HG02938 (cell line): ENCODE results near the gene PTPRD.
A peak's percentile ranks its signal among the peaks of the same experiment; 100 is the strongest.
"Not testable (repeated sequence)": the region's sequence is repeated elsewhere in the genome, so short reads cannot be mapped to it uniquely, and the experiment has no call there.

Experiments used
- ATAC-seq: cut with Tn5 transposase; IDR thresholded peaks from one replicate; pipeline ENCODE4 v1.9.1; 2021; ENCODE audit warnings: mild to moderate bottlenecking, moderate library complexity; ENCODE audit not compliant: unreplicated experiment

Gene PTPRD

DNA sequence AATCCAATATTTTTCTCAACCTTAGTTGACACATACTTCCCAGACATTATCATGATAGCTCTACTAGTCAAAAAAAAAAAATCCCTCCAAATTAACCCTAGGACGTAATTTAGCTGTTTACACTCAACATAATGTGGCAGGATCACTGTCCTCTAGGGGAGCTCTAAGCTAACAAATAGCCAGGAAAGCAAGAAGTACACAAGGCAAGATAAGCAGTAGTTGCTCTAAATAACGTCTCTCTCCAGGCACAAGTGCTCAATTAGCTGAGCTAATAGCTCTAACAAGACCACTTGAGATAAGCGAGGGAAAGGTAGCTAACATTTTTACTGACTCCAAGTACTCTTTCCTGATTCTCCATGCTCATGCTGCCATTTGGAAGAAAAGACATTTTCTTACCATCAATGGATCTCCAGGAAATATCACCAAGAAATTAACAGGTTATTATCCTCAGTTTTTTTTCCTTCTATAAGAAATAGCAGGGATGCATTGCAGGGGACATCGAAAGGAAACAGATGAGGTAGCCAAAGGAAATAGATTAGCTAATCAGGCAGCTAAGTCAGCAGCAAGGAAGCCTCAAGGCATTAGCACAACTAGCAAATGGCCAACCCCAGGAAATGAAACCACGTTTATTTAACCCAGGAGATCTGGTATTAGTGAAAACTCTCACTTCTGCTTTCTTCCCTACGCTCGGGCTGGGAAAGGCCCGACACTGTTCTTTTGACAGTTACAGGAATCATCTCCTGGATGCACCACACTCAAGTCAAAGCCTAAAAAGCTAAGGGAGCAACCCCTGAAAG lies 614.1 kb downstream of the PTPRD start:
- ATAC-seq: no peak

DNA sequence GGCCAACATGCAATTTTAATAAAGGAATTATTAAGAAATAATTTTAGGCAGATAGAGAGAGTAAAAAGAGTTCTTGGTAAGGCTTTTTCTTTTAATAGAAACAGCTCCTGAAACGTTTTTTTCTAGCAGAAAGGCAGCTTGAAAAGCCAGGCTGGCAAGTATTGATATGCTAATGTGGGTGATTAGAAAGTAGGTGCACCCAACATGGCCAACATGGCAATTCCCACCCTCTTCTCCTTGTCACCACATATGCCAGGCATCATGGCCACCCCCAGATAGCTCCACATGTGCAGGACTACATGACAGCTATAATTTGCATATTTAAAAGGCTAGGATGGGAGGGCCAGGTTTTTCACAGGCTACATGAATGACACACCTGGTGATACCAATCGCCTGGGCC lies 615.2 kb downstream of the PTPRD start:
- no peak for ATAC-seq

DNA sequence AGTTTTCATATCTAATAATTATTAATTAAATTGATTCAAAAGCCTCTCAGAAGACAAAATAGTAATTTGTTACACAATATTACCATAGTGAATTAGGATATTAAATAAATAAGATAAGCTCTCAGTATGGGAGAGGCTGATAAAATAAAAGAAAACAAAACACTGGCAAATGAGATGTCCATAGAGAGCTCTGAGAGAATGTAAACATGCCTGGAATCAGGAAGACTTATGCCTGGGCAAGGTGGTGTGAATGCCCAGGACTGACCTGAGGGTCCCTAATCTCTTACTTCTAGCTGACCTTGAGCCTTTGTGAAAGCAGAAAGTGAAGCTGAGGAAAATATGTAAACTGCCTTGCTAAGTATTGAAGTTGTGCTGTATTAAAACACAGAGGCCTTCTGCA lies 616.5 kb downstream of the PTPRD start:
- ATAC-seq: no peak

DNA sequence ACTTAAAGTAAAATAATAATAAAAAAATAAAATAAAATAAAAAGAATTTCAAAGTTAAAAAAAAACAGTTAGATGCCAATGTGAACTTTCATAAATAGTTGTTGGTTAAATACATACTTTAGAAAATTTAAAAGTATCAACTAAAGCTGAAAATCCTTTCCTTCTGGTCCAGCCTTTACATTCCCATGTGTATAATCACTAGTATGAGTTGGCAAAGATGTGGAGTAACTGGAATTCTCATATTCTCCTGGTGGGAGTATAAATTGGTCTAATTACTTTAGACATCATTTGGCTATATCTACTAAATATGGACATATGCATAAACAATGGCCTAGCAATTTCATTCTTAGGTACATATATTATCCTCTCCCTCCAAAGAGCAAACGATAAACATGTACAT lies 619.9 kb downstream of the PTPRD start:
- ATAC-seq: no peak

DNA sequence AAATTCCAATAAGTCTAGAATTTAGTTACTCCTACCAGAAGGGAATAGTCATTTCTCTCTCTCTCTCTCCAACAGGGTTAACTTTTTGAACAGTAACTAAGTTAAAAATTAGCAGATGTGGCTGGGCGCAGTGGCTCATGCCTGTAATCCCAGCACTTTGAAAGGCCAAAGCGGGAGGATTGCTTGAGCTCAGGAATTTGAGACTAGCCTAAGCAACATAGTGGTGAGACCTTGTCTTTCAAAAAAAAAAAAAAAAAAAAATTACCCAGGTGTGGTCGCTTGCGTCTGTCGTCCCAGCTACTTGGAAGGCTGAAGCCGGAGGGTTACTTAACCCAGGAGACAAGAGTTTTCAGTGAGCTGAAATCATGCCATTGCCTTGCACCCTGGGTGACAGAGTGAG lies 639.7 kb downstream of the PTPRD start:
- no peak for ATAC-seq

DNA sequence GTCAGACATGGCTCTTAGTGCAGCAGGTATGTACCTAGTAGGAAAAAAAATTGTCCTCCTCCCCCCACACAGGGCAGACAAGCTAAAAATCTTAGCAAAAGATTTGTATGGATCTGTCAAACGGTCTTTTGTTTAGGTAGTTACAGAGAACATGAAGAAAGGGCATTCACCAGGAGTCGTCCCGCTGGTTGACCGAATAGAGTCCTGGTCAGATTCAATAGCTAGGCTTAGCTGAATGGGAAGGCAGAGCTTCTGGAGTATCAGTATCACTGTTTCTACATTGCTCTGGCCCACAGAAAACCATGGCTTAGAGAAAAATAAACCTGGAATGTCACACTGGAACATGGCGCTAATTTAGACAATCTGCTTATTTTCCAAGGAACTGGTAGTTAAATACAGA lies 642.3 kb downstream of the PTPRD start:
- ATAC-seq: no peak

DNA sequence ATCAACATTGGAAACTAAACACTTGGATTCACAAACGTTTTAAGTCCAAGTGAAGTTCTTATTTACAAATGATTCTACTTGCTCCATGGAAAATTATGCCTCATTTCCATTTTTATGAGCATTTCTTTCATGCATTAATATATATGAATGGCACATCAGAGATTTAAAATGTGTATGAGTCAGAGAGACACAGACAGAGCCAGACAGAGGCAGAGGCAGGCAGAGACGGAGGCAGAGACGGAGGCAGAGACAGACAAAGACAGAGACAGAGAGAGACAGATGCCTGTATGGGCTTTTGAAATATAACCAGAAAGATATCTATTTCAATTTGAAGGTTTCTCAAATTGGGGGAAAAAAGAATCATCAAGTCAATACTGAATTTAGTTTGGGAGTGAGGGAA lies 649.0 kb downstream of the PTPRD start:
- no peak for ATAC-seq

DNA sequence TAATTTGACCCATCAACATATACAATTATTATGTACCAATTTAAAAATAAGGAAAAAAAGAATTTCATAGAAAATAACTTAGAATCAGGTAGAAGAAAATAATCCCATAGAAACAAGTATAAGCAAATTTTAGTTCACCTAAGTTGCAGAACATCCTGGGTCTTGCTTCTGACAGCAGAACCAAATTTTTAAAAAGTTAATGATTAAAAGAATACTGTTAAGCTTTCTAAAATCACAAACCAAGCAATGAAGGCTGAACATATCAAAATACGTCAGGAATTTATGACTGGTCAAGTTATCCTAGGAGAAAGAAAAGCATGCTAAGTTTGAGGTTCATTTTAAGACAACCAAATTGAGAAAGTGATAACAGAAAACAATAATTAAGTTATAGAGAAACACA lies 650.9 kb downstream of the PTPRD start:
- ATAC-seq: no peak

DNA sequence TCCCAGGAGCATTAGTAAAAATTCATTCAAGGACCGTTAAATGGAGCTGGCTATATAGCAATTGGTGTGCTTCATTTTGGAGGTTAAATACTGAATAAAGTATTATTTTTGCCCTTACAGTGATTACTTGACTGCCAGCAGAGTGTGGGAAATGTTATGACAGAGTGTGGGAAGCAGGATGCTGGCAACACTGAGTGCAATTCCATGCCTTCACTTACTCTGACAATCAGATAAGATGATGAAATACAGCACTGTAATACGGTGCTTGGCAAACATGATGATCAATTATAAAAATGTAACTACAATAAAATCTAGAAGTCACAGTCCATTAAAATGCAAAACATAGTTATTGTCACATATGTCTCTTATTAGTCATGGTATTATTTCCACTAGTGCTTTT lies 651.3 kb downstream of the PTPRD start:
- no peak for ATAC-seq

DNA sequence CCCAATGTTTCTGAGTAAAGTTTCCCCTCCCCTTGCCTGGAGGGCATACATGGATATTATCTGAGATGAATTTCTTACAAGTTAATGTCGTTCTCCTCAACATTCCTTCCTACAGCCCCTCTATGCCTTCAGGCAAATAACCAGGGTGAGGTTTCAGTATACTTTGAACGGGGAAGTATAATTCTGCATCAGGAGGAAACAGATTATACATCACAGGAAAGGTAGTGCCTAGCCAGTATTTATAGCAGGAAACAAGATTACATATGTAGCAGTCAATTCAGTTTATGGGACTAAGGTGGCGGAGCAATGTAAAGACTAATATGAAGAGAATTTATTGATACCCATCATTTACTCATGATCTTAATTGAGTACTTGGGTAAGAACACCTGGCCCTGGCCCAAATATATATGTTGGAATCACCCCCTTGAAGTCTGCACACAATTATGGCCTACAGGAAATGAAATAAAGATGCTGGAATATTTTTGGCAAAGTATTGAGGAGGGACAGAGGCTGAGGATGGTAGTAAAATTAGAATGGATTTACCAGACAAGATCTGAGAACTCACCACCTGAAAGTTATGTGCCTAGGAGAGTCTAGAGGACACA lies 661.1 kb downstream of the PTPRD start:
- ATAC-seq: no peak

DNA sequence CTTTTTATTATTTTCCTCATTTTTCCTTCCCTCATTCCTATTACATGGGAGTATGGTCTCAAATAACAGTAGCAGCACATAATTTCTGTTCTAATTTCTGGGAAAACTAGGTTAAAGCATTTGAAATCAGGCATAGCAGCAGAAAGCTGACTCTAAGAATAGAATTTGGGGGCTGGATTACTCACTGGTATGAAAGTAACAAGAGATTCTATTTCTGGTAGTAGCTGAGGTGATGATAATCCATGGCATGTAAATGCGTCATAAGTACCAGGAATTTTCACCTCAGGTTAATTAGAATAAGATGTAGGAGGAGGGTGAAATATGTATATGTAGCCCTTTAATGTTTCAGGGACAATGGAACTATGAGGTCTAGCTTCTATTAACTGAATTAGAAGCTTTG lies 662.0 kb downstream of the PTPRD start:
- no peak for ATAC-seq

DNA sequence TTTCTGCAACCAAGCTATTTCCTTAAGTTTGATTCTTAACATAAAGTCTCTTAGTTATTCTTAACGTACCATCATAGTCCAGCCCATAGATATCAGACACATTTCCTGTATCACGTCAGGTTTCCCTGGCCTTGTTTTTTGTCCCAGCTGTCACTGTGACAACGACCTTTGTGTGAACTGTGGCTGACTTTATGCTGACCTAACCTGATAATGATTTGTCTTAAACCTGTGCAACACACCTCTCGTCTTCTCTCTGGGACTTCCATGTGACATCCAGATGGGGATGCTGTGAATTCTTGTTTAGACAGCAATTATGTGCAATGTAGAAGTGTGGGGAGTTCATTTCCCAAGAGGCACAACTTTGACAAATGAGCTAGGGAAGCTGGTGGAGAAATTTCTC lies 662.8 kb downstream of the PTPRD start:
- ATAC-seq: no peak

DNA sequence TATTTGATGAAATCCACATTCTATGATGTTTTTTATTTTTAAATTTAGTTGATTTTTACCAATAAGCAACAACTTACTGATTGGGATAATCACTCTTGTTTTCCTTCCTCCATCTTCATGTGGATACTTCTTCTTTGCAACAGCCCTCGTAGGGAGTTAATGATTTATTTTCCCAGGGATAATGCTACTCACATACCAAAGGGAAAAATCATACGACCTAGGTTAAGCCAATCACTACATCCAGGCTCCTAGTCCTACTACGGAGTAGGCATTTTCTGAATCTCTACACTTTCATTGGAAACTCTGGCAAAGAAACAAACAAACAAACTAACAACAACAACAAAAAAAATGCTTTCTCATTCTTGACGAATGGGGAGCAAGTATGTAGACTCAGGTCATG lies 663.4 kb downstream of the PTPRD start:
- ATAC-seq: no peak

DNA sequence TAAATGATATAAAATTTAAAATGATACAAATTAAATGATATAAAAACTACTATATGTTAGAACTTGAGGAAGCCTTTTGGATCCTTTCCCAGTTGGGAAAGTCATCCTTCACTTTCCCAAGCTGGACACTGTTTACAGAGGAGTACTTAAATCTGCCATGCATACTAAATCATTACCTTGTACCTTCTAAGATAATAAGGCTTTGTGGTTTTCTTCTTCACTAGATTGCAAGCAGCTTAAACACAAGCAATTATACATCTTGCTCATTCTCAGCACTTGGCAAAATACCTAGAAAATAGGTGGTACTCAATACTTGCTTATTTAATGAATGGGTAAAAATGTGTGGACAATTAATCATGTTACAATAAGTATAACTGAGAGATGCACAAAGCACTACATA lies 666.8 kb downstream of the PTPRD start:
- no peak for ATAC-seq

DNA sequence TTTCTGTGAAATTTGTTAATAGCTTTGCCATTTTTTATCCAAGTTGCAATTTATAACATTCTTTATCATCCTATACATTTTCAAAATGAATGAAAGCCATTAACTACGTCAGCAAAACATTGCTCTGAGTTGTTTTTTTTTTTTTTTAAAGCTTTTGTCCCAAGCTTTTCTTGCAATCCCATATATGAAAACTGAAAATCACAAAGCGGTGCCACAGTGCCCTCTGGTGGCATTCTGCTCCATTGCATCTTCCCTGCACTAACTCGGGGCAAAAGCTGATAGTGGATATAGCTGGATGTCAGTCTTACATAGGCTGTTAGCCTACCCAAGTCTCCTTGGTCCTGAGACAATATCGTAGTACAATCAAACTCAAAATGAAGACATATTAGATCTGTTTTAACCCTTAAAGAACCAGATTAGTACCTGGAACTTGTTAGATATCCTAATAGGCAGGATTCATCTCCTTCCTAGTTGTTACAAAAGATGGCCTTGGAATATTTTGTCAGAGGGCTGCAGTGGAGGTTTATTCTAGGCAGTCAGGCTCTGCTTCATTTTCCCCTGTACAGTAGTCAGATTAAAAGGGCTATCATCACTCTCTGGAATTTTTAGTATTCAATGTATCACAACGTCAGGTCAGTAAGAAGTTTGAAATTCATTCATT lies 669.9 kb downstream of the PTPRD start:
- peak; percentile 82 for ATAC-seq

DNA sequence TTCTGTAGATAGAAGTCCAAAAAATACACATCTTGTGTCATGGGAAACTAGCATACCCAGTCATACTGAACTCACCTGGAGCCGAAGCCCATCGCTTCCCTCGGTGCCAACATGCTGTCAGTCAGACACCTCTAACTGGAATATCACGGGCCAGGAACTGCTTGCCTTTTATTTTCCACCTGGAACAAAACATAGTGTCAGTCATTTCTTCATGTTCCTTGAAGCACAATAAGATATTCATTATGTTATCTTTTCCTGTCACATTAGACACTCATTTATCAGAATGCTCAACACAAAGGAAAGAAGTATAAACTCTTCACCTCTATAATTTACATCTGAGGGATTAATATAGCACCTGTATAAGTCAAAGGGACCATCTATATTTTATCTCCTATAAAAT lies 674.4 kb downstream of the PTPRD start:
- no peak for ATAC-seq

DNA sequence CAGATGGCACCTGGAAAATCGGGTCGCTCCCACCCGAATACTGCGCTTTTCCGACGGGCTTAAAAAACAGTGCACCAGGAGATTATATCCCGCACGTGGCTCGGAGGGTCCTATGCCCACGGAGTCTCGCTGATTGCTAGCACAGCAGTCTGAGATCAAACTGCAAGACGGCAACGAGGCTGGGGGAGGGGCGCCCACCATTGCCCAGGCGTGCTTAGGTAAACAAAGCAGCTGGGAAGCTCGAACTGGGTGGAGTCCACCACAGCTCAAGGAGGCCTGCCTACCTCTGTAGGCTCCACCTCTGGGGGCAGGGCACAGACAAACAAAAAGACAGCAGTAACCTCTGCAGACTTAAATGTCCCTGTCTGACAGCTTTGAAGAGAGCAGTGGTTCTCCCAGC lies 681.3 kb downstream of the PTPRD start:
- not testable (repeated sequence) for ATAC-seq

DNA sequence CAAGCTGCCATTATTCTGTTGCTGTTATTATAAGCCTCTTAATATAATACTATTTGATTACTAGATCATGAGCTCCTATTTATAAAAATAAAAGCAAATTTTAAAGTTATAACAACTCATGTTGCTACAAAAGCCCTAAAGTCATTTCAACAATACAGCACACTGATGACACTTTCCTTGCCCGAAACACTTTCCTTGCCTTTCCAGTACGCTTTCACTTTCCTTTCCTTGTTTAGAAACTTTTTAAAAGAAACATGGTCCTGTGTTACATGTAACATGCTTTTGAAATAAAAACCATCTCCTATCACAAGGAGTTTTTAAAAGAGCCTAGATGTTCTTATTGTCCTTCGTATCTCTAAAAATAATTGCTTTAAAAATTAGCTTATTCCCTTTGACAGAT lies 688.4 kb downstream of the PTPRD start:
- ATAC-seq: no peak

DNA sequence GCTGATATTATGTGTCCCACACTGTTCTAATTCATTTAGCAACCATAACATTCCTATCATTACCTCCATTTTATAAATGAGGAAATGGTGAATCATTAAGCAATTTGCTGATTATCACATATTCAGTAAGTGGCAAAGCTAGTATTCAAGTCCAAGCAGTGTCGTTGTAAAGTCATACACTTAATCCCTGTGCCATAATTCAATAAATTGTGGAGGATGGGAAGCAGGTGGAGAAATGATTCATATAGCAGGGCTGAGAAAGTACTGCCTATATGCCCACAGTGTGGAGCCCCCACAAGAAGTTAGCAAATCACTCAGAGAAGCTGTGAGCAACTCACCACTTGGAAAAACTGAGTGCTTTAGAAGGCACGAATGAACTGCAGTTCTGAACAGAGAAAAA lies 691.0 kb downstream of the PTPRD start:
- ATAC-seq: no peak

DNA sequence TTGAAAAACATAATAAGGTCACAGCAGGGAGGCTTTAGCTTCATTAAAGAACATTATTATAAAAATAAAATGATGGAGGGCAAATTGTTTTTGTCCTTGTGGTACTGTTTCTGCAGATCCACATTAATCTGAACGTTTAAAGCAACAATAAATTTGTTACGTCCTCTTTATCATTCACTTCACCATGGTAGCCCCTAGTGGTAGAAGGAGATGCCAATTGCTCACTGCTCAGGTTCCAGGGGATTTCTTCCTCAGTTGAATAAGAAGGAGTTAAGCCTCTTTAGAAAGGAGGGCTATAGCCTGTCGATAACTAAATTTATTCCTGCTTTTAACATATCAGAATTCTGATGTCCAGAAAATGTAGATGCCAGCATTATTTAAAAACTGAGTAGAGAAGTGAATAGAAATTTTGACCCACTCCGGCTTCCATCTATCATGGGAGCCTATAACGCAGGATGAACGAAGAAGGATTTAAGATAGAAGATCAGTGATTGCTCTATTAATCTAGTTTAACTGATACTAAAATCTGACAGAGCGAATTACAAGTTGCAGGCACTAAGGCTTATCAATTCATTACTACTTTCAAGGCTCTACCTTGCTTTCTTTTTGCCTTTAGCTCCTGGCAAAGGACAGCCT lies 692.3 kb downstream of the PTPRD start:
- no peak for ATAC-seq

DNA sequence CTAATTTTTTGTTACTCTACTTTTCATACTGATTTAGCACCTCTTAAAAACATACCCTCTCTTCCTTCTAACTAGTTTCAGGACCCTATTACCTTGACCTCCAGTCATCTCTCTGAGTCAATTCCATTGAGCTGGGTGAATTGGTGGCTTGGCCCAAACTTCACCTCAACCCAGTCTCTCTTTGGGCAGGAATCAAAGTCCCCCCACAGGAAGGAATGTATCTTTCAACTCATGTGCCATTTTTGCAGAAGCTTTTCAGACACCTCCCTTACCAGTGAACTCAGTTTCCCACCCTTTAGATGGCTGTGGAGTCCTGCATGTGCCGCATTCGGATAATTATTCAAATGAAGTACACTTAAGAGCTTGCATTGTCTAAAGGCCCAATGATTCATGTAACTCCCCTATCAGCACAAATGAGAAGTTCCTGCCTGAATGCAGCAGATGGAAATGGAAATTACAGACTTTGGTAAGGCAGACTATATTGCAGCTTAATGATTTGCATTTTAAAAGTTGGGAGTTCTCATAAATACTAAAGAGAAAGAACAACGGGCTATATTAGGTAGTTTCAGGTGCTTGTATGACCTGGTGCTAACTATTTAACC lies 693.5 kb downstream of the PTPRD start:
- ATAC-seq: no peak
